ENCODE measurements around the gene CACNA1C. TPM values are rescaled to one million over a fixed set of nuclear protein-coding genes. Genes with fewer than 3 reads are reported as not detected.

The CACNA1C gene
- total RNA-seq, 2 donors from 2014 or later = 0.86 to 6.3 TPM

DNA sequence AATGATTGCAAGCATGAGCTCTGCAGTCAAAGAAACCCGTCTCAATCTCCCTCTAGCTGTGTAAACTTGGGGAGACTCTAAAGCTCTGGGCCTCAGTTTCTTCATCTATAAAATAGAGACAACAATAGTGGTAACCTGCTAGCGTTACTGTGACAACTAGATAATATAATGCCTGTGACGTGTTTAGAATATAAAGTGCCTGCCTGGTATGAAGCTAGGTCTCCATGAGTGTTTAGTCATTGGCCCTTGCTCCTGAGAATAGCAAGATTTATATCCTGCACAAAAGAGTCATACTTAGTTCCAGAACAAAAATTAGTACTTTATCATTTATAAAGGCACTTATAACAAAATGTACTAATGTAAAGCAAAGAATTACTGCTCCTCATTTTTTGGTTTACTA lies 39.7 kb upstream of the CACNA1C start:
- no peak overlapping the region for H3K27ac Mint-ChIP-seq
- H3K4me1 ChIP-seq (ENCODE audit: control insufficient read depth, insufficient read depth, low read length) = peaks cover 8% of the 10 kb centered on the region
- no peaks in the 10 kb centered on the region for H3K27me3 Mint-ChIP-seq (ENCODE audit: insufficient read depth)
- no peaks in the 10 kb centered on the region for H3K36me3 Mint-ChIP-seq (ENCODE audit: low read depth)
- no peak overlapping the region for H3K9ac ChIP-seq (ENCODE audit: extremely low read depth, low read length, poor library complexity, severe bottlenecking)
- no peak overlapping the region for H3K4me3 Mint-ChIP-seq
- WGBS, 2 experiments (ENCODE audit: insufficient coverage in 1 of 2, insufficient read length in 1 of 2) = 75 to 93% methylated on average over 2 to 3 of the region's 3 CpGs
- H3K9me3 Mint-ChIP-seq = no peaks in the 10 kb centered on the region
- DNase-seq = no peak
- H3K4me3 ChIP-seq (ENCODE audit: low read length) = no peak overlapping the region
- H3K4me1 Mint-ChIP-seq = peaks cover 38% of the 10 kb centered on the region
- no peaks in the 10 kb centered on the region for H3K27me3 ChIP-seq (ENCODE audit: control insufficient read depth, insufficient read depth, low read length, poor library complexity, severe bottlenecking)
- peak overlapping the region; percentile 16 for H3K27ac ChIP-seq (ENCODE audit: low read depth, low read length)
- no peaks in the 10 kb centered on the region for H3K9me3 ChIP-seq (ENCODE audit: control insufficient read depth, low read length)
- TF ChIP-seq CTCF (conservative IDR thresholded peaks at IDR 0.05) = no peak
- no peaks in the 10 kb centered on the region for H3K36me3 ChIP-seq (ENCODE audit: control insufficient read depth, insufficient read depth, low read length)

DNA sequence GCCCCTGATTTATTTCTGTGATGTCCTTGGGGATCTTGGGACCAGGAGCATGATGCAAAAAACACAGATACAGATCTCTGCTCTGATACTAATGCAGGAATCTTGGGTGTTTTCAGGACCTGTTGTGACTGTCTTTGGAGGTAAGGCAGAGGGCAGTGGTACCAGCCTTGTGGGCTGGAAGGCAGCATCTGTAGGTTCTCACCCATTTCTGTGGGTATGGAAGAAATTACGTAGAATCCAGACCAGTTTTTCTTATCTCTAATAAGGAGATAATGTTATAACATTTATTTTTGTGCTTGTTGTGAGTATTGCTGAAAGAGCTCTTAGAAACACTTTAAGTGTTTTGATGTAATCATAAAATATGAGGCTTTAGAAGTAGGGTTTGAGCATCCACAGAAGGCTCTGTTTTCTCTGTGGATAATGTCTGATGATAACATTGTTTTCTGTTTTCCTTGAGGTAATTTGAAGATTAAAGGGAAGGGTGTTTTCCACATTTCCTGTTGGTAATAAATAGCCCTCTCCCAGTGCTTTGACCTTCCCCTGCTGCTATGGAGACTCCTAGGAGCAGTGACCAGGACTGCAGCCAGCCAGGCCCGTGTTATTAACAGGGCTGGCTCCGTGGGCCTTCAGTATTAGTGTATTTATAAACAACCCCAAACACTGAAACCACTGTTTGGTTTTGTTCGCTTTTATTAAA lies 39.1 kb upstream of the CACNA1C start:
- Histone ChIP-seq H3K4me1 (ENCODE audit: control insufficient read depth, insufficient read depth, low read length) (peaks cover 8% of the 10 kb centered on the region), H3K27ac (ENCODE audit: low read depth, low read length) (no peak overlapping the region), H3K27me3 (ENCODE audit: control insufficient read depth, insufficient read depth, low read length, poor library complexity, severe bottlenecking) (no peaks in the 10 kb centered on the region), H3K4me3 (ENCODE audit: low read length) (no peak overlapping the region), H3K9me3 (ENCODE audit: control insufficient read depth, low read length) (no peaks in the 10 kb centered on the region), H3K9ac (ENCODE audit: extremely low read depth, low read length, poor library complexity, severe bottlenecking) (no peak overlapping the region), H3K36me3 (ENCODE audit: control insufficient read depth, insufficient read depth, low read length) (no peaks in the 10 kb centered on the region)
- H3K27me3 Mint-ChIP-seq (ENCODE audit: insufficient read depth) = no peaks in the 10 kb centered on the region
- peaks cover 38% of the 10 kb centered on the region for H3K4me1 Mint-ChIP-seq
- TF ChIP-seq CTCF (conservative IDR thresholded peaks at IDR 0.05) = peak; percentile 53
- no peaks in the 10 kb centered on the region for H3K9me3 Mint-ChIP-seq
- no peak overlapping the region for H3K4me3 Mint-ChIP-seq
- peak; percentile 56 for DNase-seq
- WGBS, 2 experiments (ENCODE audit: insufficient coverage in 1 of 2, insufficient read length in 1 of 2) = 40% methylated on average over 3 of the region's 4 CpGs; no CpG with 5 or more reads in 1 of the 2 experiments
- no peaks in the 10 kb centered on the region for H3K36me3 Mint-ChIP-seq (ENCODE audit: low read depth)
- H3K27ac Mint-ChIP-seq = peak overlapping the region; percentile 15

GRCh38 chr12:2014231-2014630 lies 38.6 kb upstream of the CACNA1C start:
- H3K9me3 ChIP-seq (ENCODE audit: control insufficient read depth, low read length) = no peaks in the 10 kb centered on the region
- WGBS, 2 experiments (ENCODE audit: insufficient coverage in 1 of 2, insufficient read length in 1 of 2) = 96% methylated on average over 4 of the region's 4 CpGs
- Mint-ChIP-seq H3K9me3 (no peaks in the 10 kb centered on the region), H3K27me3 (ENCODE audit: insufficient read depth) (no peaks in the 10 kb centered on the region), H3K4me1 (peaks cover 38% of the 10 kb centered on the region), H3K36me3 (ENCODE audit: low read depth) (no peaks in the 10 kb centered on the region), H3K4me3 (no peak overlapping the region), H3K27ac (no peak overlapping the region)
- no peak for DNase-seq
- no peak overlapping the region for H3K9ac ChIP-seq (ENCODE audit: extremely low read depth, low read length, poor library complexity, severe bottlenecking)
- H3K4me3 ChIP-seq (ENCODE audit: low read length) = no peak overlapping the region
- H3K27me3 ChIP-seq (ENCODE audit: control insufficient read depth, insufficient read depth, low read length, poor library complexity, severe bottlenecking) = no peaks in the 10 kb centered on the region
- no peak for TF ChIP-seq CTCF (conservative IDR thresholded peaks at IDR 0.05)
- peaks cover 8% of the 10 kb centered on the region for H3K4me1 ChIP-seq (ENCODE audit: control insufficient read depth, insufficient read depth, low read length)
- no peak overlapping the region for H3K27ac ChIP-seq (ENCODE audit: low read depth, low read length)
- H3K36me3 ChIP-seq (ENCODE audit: control insufficient read depth, insufficient read depth, low read length) = no peaks in the 10 kb centered on the region

Measured in endodermal cell (in vitro differentiated cells).